ENCODE measurements around the gene PRR5L.
"Not testable (repeated sequence)": the region's sequence is repeated elsewhere in the genome, so short reads cannot be mapped to it uniquely, and the experiment has no call there.

The PRR5L gene

DNA sequence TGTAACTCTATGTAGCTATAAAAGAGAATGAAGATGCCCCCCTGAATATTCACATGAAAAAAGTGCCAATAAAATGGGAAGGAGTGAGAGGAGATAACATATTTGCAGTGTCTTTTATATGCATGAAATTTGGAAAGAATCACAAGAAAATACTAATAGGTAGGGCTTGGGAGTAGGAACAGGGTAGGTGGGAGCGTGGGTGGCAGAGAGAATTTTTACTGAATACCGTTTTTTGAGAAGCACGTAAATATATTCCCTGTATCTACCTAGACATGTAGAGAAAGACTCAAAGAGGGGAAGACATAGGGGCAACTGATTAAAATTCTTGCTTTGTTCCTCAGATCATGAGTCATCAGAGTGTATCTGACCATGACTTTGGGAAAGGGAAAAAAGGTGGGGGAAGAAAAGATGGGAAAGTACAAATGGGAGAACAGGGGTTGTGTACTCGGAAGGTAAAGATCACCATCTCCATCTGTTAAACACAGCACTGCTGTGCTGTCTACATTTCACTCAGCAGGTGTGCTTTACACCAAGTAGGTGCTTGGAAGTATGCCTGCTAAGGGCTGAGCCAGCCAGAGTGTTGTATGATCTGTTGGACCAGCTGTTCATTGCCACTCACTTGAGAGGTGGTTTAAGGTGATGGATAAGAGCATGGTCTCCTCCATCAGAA, 16.0 kb downstream of the PRR5L start:
- H3K4me2 ChIP-seq (ENCODE audit: low read length): peak overlapping the region; percentile 13
- peaks cover 36% of the 10 kb centered on the region for H3K4me1 ChIP-seq (ENCODE audit: control insufficient read depth, insufficient read depth, low read length)
- H3K36me3 ChIP-seq (ENCODE audit: insufficient read depth, low read length): no peaks in the 10 kb centered on the region
- no peak overlapping the region for H3K4me3 ChIP-seq (ENCODE audit: low read length)
- H3K27me3 ChIP-seq (ENCODE audit: control insufficient read depth, insufficient read depth, low read length): peaks cover 26% of the 10 kb centered on the region
- H3K9ac ChIP-seq (ENCODE audit: low read depth, low read length): no peak overlapping the region
- H3K9me3 ChIP-seq (replicated peaks; ENCODE audit: low read length): no peaks in the 10 kb centered on the region

GRCh38 chr11:36312611-36313472, 16.8 kb downstream of the PRR5L start:
- Histone ChIP-seq H3K36me3 (ENCODE audit: insufficient read depth, low read length) (no peaks in the 10 kb centered on the region), H3K27me3 (ENCODE audit: control insufficient read depth, insufficient read depth, low read length) (peaks cover 32% of the 10 kb centered on the region), H3K4me3 (ENCODE audit: low read length) (no peak overlapping the region), H3K4me1 (ENCODE audit: control insufficient read depth, insufficient read depth, low read length) (peaks cover 36% of the 10 kb centered on the region), H3K9ac (ENCODE audit: low read depth, low read length) (no peak overlapping the region), H3K9me3 (replicated peaks; ENCODE audit: low read length) (no peaks in the 10 kb centered on the region), H3K4me2 (ENCODE audit: low read length) (peak overlapping the region; percentile 19)

DNA sequence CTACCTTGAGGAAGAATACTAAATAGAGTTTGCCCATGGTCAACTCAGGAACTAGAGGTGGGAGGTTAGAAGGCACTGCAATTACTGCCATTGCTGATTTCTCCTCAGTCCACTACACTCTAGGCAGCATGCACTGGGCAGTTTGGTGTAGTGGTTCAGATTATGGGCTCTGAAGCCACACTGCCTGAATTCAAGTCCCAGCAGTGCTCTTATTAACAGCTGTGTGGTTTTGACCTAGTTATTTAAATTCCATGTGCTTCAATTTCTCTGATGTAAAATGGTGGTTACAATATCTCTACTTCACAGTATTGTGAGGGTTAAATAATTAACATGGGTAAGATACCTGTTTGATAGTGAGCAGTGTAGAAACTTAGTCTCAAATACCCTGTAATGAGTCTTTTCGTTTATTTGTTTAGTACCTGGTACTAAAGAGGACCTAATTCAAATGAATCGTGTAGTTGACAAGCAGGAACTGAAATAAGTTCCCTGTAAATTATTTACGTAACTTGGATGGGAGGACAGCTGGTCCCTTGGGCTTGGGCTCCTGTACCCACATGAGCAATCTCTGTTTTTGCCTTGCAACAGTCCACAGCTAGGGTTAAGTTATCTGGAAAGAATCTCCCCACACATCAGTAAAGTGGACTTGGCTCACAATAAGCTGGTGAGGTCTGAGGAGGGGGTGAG, 17.8 kb downstream of the PRR5L start:
- Histone ChIP-seq H3K4me2 (ENCODE audit: low read length) (no peak overlapping the region), H3K4me1 (ENCODE audit: control insufficient read depth, insufficient read depth, low read length) (peaks cover 36% of the 10 kb centered on the region), H3K27me3 (ENCODE audit: control insufficient read depth, insufficient read depth, low read length) (peaks cover 40% of the 10 kb centered on the region), H3K9ac (ENCODE audit: low read depth, low read length) (no peak overlapping the region), H3K36me3 (ENCODE audit: insufficient read depth, low read length) (no peaks in the 10 kb centered on the region), H3K4me3 (ENCODE audit: low read length) (no peak overlapping the region), H3K9me3 (replicated peaks; ENCODE audit: low read length) (no peaks in the 10 kb centered on the region)

DNA sequence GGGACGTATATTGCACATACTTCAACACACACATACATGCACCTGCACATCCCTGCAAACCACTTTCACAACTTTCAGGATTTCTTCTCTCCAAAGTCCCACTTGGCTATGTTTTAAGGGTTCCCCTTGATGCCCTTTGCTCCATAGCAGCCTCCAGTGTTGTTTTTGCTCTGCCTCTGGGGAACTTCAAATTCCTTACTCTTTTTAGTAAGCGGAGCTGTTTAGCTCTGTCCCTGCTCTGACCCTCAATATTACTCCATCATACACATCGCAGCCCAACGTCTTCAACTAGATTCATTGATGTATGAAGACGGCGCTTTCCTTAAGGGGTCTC, 18.3 kb downstream of the PRR5L start:
- H3K9ac ChIP-seq (ENCODE audit: low read depth, low read length): no peak overlapping the region
- no peak overlapping the region for H3K4me3 ChIP-seq (ENCODE audit: low read length)
- H3K4me1 ChIP-seq (ENCODE audit: control insufficient read depth, insufficient read depth, low read length): peaks cover 36% of the 10 kb centered on the region
- H3K27me3 ChIP-seq (ENCODE audit: control insufficient read depth, insufficient read depth, low read length): peaks cover 40% of the 10 kb centered on the region
- H3K36me3 ChIP-seq (ENCODE audit: insufficient read depth, low read length): no peaks in the 10 kb centered on the region
- H3K9me3 ChIP-seq (replicated peaks; ENCODE audit: low read length): no peaks in the 10 kb centered on the region
- no peak overlapping the region for H3K4me2 ChIP-seq (ENCODE audit: low read length)

GRCh38 chr11:36316049-36316448, 20.0 kb downstream of the PRR5L start:
- H3K4me3 ChIP-seq (ENCODE audit: low read length): no peak overlapping the region
- peaks cover 23% of the 10 kb centered on the region for H3K4me1 ChIP-seq (ENCODE audit: control insufficient read depth, insufficient read depth, low read length)
- H3K27me3 ChIP-seq (ENCODE audit: control insufficient read depth, insufficient read depth, low read length): peaks cover 43% of the 10 kb centered on the region
- H3K4me2 ChIP-seq (ENCODE audit: low read length): no peak overlapping the region
- no peaks in the 10 kb centered on the region for H3K36me3 ChIP-seq (ENCODE audit: insufficient read depth, low read length)
- no peaks in the 10 kb centered on the region for H3K9me3 ChIP-seq (replicated peaks; ENCODE audit: low read length)
- no peak overlapping the region for H3K9ac ChIP-seq (ENCODE audit: low read depth, low read length)

GRCh38 chr11:36317992-36318391, 21.9 kb downstream of the PRR5L start:
- H3K9me3 ChIP-seq (replicated peaks; ENCODE audit: low read length): no peaks in the 10 kb centered on the region
- no peaks in the 10 kb centered on the region for H3K36me3 ChIP-seq (ENCODE audit: insufficient read depth, low read length)
- no peak overlapping the region for H3K4me3 ChIP-seq (ENCODE audit: low read length)
- peaks cover 5% of the 10 kb centered on the region for H3K4me1 ChIP-seq (ENCODE audit: control insufficient read depth, insufficient read depth, low read length)
- peaks cover 43% of the 10 kb centered on the region for H3K27me3 ChIP-seq (ENCODE audit: control insufficient read depth, insufficient read depth, low read length)
- H3K9ac ChIP-seq (ENCODE audit: low read depth, low read length): no peak overlapping the region
- H3K4me2 ChIP-seq (ENCODE audit: low read length): no peak overlapping the region

GRCh38 chr11:36324956-36325355, 28.9 kb downstream of the PRR5L start:
- not testable (repeated sequence) for H3K9ac ChIP-seq (ENCODE audit: low read depth, low read length); H3K9me3 ChIP-seq (replicated peaks; ENCODE audit: low read length); H3K4me3 ChIP-seq (ENCODE audit: low read length); H3K4me2 ChIP-seq (ENCODE audit: low read length); H3K27me3 ChIP-seq (ENCODE audit: control insufficient read depth, insufficient read depth, low read length); H3K36me3 ChIP-seq (ENCODE audit: insufficient read depth, low read length); H3K4me1 ChIP-seq (ENCODE audit: control insufficient read depth, insufficient read depth, low read length)

DNA sequence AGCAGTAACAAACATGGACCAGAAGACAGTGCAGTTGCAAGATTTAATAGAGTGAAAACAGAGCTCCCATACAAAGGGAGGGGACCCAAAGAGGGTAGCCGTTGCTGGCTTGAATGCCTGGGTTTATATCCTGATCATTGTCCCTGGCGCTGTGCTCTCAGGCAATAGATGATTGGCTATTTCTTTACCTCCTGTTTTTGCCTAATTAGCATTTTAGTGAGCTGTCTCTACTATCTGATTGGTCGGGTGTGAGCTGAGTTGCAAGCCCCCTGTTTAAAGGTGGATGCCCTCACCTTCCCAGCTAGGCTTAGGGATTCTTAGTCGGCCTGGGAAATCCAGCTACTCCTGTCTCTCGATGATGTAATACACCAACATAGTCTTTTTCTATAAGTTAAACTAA, 29.3 kb downstream of the PRR5L start:
- not testable (repeated sequence) for H3K9me3 ChIP-seq (replicated peaks; ENCODE audit: low read length); H3K36me3 ChIP-seq (ENCODE audit: insufficient read depth, low read length); H3K27me3 ChIP-seq (ENCODE audit: control insufficient read depth, insufficient read depth, low read length); H3K4me2 ChIP-seq (ENCODE audit: low read length); H3K4me1 ChIP-seq (ENCODE audit: control insufficient read depth, insufficient read depth, low read length); H3K4me3 ChIP-seq (ENCODE audit: low read length); H3K9ac ChIP-seq (ENCODE audit: low read depth, low read length)

- Histone ChIP-seq H3K9ac (ENCODE audit: low read depth, low read length) (no peak overlapping the region), H3K4me3 (ENCODE audit: low read length) (no peak overlapping the region), H3K4me2 (ENCODE audit: low read length) (no peak overlapping the region)
Measured at GRCh38 chr11:36326524-36327419, 30.7 kb downstream of the PRR5L start.

DNA sequence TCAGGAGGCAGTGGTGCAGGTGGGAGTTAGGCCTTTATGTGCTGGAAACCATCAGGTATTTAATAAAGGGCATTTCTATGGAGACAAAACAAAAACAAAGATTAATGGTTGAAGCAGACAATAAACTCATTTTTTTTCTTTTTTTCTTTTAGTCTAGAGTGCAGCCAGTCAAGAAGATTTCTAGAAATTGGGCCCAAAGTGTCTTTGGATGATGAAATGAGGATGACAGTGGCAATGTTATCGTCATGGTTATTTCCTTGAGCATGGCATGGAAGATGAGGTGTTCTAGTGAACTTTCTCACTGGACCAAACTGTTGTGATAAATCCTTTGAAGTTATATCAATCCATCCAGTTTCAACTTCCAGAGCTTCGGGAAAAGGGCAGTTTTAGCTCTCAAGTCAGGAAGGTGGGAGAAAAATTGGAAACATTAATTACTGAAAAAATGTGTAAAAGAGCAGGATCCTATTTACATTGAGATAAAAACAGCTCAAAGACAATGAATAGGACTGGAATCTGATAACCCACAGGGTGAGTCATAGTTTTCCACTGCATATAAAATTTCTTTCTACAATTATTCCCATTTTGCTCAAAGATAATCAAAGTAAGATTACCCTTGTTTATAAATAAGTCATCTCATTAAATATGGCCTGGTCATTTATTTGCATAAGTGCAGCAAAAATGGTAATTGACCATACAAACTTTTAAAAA, 33.0 kb downstream of the PRR5L start:
- H3K4me2 ChIP-seq (ENCODE audit: low read length): no peak overlapping the region

More at GRCh38 chr11:36326524-36327419, 30.7 kb downstream of the PRR5L start:
- Histone ChIP-seq H3K36me3 (ENCODE audit: insufficient read depth, low read length) (no peaks in the 10 kb centered on the region), H3K4me1 (ENCODE audit: control insufficient read depth, insufficient read depth, low read length) (no peaks in the 10 kb centered on the region), H3K9me3 (replicated peaks; ENCODE audit: low read length) (no peaks in the 10 kb centered on the region), H3K27me3 (ENCODE audit: control insufficient read depth, insufficient read depth, low read length) (peaks cover 3% of the 10 kb centered on the region)

More for the DNA sequence above, 33.0 kb downstream of the PRR5L start:
- Histone ChIP-seq H3K4me3 (ENCODE audit: low read length) (no peak overlapping the region), H3K4me1 (ENCODE audit: control insufficient read depth, insufficient read depth, low read length) (peaks cover 4% of the 10 kb centered on the region), H3K9me3 (replicated peaks; ENCODE audit: low read length) (no peaks in the 10 kb centered on the region), H3K27me3 (ENCODE audit: control insufficient read depth, insufficient read depth, low read length) (peaks cover 3% of the 10 kb centered on the region), H3K9ac (ENCODE audit: low read depth, low read length) (no peak overlapping the region), H3K36me3 (ENCODE audit: insufficient read depth, low read length) (no peaks in the 10 kb centered on the region)

All from skeletal muscle satellite cell (primary cell).